HG02973 (cell line): Measurements from ENCODE around the gene RPRD2.
"Not testable (repeated sequence)": the region's sequence is repeated elsewhere in the genome, so short reads cannot be mapped to it uniquely, and the experiment has no call there.

Experiments used
- ATAC-seq: cut with Tn5 transposase; IDR thresholded peaks from one replicate; pipeline ENCODE4 v1.9.1; 2021; ENCODE audit warnings: moderate library complexity; ENCODE audit not compliant: unreplicated experiment

The RPRD2 gene

DNA sequence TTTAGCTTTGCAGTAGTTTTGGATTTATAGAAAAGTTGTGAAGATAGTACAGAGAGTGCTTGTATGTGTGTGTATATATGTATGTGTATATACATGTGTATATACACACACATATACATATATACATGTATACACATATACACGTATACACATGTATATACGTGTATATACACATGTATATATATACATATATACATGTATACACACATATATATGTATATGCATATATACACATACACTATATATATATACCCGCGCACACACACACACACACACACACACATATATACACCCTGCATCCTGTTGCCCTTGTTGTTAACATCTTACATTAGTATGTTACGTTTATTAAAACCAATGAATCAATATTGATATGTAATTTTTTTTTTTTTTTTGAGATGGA lies 24.3 kb downstream of the RPRD2 start:
- no peak for ATAC-seq

DNA sequence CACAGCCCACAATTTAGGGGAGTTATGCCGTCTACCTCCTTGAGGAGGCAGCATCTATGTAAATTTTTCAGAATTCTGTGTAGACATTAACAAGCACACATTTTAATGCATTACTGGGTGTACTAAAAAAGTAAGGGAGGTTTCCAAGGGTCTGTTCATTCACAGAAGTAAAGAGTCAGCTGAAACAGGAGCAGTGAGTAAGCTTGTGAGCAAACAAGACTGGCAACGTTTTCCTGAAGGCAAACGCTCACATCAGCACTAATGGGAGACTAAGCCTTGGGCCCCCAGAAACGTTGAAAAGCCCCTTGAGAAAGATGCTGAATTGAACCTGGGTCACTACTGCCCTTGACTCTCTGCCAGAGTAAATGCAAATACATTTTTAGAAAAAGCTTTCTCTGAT lies 25.7 kb downstream of the RPRD2 start:
- ATAC-seq: no peak

DNA sequence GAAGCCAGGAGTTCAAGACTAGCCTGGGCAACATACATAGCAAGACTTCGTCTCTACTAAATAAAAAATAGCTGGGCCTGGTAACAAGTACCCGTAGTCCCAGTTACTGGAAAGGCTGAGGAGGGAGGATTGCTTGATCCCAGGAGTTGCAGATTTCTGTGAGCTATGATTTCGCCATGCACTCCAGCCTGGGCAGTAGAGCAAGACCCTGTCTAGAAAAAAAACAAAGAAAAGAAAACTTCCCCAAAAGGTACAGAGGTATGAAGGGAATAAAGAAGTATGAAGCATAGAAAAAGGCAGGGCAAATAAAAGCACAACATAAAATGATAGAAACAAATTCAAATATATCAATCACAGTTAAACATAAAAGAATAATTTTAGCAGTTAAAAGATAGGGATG lies 28.7 kb downstream of the RPRD2 start:
- no peak for ATAC-seq

DNA sequence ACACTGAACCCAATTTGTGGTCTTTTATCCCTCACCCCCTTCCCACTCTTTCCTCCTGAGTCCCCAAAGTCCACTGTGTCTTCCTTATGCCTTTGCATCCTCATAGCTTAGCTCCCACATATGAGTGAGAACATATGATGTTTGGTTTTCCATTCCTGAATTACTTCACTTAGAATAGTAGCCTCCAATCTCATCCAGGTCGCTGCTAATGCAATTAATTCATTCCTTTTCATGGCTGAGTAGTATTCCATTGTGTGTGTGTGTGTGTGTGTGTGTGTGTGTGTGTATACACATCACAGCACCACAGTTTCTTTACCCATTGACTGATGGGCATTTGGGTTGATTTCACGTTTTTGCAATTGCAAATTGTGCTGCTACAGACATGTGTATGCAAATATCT lies 31.2 kb downstream of the RPRD2 start:
- not testable (repeated sequence) for ATAC-seq

DNA sequence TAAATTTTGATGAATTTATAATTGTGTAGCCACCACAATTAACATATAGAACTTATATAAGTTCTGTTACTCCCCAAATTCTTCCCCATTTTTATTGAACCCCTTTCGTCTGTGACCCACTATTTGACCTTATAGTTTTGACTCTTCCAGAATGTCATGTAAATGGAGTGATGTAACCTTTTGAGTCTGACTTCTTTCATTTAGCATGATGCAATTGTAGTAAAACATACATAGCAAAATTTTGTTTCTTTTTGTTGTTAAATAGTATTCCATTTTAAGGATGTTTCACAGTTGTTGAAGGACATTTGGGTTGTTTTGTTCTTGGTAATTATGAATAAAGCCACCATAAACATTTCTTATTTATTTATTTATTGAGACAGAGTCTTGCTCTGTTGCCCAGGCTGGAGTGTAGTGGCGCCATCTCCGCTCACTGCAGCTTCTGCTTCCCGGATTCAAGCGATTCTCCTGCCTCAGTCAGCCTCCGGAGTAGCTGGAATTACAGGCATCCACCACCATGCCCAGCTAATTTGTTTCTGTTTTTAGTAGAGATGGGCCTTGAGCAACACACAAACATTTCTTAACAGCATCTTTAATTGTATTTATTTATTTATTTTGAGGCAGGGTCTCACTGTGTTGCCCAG lies 33.6 kb downstream of the RPRD2 start:
- ATAC-seq: no peak

DNA sequence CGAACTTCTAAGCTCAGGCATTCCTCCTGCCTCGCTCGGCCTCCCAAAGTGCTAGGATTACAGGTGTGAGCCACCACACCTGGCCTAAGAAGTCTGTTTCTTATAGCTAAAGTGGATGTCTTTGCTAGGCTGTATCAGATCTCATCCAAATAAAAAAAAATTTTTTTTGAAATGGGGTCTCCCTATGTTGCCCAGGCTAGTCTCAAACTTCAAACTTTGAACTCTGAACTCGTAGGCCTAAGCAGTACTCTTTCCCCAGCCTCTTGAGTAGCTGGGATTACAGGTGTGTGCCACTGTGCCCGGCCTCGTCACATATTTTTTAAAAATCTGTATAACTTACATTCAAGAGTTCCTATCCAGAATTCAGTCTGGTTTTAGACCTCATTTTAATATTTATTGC lies 40.5 kb downstream of the RPRD2 start:
- no peak for ATAC-seq

DNA sequence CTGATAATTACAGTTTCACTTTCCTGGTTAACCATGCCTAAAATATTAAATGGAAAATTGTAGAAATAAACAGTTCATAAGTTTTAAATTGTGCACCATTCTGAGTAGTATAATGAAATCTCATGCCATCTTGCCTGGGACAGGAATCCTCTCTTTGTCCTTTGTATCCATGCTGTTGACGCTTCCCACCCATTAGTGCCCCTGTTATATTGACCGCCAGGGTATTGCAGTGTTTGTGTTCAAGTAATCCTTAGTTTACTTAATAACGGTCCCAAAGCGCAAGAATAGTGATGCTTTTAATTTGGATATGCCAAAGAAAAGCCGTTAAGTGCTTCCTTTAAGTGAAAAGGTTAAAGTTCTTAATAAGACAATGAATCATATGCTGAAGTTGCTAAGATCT lies 41.7 kb downstream of the RPRD2 start:
- no peak for ATAC-seq

DNA sequence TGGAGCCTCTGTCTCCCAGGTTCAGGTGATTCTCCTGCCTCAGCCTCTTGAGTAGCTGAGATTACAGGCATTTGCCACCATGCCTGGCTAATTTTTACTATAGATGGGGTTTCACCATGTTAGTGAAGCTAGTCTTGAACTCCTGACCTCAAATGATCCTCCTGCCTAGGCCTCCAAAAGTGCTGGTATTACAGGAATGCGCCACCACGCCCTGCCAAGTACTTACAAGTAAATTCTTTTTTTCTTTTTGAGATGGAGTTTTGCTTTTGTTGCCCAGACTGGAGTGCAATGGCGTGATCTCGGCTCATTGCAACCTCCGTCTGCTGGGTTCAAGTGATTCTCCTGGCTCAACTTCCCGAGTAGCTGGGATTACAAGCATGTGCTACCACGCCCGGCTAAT lies 42.5 kb downstream of the RPRD2 start:
- no peak for ATAC-seq

DNA sequence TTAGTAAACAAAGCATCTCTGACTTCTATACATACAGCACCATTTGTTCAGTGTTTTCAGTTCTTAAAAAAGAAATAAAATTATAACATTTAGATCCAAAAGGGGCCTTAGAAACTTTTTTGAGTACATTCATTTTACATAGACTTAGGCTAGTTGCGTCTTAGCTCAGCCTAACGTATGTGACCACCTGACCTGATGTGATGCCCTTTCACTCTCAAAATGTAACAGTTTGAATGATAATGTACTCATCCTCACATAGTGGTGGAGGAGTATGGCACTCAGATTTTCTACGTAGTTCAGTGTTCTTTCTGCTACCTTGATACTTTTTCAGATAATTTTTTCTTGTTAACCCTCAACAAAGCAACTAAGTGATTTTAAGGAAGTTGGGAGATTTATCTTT lies 43.4 kb downstream of the RPRD2 start:
- ATAC-seq: no peak

DNA sequence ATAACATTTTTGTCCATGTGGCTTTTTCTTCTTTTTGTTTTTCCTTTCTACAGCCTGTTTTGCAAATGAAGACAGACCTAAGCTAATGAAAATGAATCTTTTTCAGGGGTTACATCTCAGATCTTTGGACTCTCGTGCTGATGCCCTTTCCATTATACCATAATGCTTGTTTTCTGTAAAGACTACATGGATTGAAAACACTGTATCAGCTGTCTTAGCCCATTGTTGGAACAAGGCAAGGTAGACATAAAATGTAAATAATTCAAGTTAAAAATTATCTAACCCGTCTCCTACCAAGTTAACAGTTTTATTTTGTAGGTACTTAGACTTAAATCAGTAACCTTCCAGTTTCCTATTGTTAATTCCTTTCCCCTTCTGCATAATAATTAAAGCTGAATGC lies 44.9 kb downstream of the RPRD2 start:
- no peak for ATAC-seq

DNA sequence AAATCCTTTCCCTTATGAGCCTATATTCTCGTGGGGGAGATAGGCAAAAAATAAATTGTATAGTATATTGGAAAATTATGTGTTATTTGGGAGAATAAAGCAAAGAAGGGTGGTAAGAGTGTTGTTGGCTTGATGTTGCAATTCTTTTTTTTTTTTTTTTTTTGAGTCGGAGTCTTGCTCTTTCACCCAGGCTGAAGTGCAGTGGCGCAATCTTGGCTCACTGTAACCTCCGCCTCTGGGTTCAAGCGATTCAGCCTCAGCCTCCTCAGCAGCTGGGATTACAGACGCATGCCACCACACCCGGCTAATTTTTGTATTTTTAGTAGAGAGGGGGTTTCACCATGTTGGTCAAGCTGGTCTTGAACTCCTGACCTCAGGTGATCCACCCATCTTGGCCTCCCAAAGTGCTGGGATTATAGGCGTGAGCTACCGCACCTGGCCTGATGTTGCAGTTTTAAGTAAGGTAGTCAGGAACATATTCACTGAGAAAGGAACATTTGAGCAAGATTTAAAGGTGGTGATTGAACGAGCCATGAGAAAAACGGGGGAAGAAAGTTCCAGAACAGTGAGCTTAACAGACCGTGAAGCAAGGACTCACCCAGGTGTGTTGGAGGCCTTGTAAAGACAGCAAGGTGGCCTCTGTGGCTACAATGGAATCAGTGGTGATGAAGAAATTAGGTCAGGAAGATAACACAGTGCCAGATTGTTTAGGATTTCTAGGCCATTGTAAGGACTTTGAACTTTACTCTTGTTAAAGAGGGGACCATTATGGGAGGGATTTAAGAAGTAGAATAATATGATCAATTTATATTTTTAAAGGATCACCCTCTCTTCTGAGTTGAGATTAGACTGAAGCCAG lies 45.8 kb downstream of the RPRD2 start:
- ATAC-seq: no peak

DNA sequence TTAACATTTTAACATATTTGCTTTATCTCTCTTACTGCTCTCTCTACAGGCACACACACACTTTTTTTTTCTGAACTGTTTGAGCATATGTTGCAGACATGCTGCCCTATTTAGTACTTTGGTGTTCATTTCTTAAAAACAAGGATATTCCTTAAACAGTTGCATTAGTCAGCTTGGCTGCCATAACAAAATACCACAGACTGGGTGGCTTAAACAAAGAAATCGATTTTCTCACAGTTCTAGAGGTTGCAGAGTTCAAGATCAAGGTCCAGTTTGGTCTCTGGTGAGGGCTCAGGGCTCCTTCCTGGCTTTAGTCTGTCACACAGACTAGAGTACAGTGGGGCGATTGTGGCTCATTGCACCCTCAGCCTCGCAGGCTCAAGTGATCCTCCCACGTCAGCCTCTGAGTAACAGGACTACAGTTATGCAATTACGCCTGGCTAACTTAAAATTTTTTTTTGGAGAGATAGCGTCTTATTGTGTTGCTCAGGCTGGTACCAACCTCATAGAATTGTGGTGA lies 46.7 kb downstream of the RPRD2 start:
- ATAC-seq: no peak

DNA sequence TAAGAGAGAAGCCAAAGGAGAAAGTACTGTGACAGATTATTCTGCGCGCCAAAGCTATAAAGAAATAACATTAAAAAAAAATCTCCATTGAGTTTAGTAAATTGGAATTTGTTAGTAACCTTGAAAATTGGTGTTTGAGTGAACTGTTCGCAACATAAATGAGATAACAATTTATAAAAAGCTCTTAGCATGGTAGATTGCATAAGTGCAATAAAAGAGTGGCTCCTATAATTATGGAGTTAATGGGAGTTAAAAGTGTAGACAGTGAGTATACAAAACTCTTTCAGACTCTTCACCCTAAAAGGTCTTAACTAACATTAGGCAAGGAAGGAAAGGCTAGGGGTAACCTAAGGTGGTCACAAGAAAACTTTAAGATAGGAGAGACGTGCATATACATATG lies 50.6 kb downstream of the RPRD2 start:
- ATAC-seq: no peak

DNA sequence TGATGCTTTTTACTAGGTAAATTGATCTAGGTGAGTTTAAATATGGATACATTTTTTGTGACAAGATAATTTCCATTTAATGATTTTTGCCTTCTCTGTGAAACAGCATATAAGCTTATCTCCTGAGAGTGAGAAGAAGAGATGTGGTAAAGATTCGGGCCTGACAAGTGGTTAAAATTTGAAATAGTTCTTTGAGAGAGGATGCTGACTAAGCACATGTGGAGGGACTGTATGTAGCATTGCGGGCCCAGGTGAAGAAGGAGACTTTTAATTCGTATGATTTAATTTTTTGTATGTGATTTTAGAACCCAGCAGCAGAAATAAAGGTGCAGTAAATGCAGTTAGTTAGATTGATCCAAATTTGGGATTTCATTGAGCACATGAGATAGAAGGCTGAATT lies 51.9 kb downstream of the RPRD2 start:
- ATAC-seq: no peak

DNA sequence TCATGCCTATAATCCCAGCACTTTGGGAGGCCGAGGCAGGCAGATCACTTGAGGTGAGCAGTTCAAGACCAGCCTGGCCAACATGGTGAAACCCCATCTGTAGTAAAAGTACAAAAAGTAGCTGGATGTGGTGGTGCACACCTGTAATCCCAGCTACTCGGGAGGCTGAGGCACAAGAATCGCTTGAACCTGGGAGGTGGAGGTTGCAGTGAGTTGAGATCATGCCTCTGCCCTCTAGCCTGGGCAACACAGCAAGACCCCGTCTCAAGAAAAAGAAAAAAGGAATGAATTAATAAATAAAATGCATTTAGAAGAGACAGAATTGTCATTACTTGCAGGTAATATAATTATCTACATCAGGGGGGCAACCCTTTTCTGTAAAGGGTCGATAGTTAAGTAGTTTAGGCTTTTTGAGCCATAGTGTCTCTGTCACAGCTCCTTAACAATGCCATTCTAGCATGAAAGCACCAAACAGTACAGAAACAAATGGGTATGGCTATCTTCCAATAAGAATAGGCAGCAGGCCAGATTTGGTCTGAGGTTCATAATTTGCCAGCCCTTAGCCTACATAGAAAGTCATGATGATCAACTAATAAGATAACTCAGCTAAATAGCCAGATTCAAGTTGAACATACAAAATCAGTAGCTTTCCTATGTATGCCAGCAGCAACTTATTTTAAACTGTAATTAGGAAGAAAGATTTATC lies 56.8 kb downstream of the RPRD2 start:
- ATAC-seq: no peak

DNA sequence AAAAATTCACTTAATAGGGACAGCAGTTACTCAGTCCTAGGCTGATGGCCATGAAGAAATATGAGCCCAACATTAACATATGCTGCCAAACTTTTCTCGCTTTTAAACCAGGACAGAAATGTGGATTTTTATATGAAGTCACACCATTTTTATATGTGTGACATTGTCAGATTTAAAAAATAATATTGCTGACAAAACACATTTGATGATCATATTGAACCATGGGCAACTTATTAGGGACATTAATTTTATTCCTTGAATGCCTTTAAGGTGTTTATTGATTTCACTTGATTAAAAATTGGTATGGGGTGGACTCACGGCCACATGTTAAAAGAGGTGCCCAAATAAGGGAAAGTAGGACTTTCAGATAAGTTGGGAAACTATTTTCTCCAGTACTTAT lies 58.6 kb downstream of the RPRD2 start:
- ATAC-seq: no peak

DNA sequence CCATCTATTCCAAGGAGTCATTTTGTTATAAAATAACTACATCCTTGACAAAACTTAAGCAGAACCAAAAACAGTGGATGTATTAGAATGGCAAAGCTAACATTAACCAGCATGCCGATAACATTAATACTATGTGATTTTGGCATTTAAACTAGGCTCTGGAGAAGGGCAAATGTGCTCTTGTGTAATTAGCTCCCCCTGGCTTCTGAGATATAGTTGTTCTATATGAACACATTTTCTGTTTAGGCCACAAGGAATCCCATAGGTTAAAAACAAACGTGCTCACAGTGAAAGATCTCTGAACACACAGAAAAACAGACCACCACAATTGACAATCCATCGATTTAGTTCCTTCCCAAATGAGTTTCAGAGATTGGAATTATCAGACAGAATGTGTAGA lies 65.9 kb downstream of the RPRD2 start:
- ATAC-seq: no peak

DNA sequence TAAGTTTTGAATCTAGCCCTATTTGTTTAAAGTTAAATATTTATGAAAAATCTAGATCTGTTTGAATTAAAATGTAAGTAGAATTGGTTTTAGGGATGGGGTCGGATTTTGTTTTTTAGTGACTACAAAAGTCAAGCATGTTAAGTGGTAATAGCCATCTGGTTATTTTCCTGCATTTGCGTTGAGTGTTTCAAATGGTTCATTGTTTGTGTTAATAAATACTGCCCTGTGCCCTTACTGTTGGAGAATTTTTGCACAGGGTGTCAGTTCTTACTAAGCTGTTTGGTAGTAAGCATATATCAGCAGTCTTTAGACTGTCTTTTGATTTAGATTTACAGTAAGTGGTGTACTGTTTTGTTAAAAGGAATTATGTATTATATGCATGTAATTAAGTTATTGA lies 77.2 kb downstream of the RPRD2 start:
- ATAC-seq: no peak

DNA sequence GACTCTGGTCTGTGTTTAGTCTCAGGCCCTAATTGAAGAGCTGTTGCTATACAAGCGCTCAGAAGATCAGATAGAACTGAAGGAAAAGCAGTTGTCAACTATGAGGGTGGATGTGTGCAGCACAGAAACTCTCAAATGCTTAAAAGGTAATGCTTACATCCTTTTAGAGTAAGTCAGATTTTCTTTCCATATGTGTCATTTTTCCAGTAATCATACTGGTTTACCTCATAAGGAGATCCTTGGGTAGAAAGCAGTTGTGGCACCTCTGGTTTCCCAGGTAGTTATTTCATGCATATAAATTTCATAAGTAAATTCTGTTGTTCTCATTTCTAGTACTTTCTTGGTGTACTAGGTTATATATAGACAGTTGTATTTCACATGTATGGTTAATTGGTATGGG lies 80.3 kb downstream of the RPRD2 start:
- ATAC-seq: no peak

DNA sequence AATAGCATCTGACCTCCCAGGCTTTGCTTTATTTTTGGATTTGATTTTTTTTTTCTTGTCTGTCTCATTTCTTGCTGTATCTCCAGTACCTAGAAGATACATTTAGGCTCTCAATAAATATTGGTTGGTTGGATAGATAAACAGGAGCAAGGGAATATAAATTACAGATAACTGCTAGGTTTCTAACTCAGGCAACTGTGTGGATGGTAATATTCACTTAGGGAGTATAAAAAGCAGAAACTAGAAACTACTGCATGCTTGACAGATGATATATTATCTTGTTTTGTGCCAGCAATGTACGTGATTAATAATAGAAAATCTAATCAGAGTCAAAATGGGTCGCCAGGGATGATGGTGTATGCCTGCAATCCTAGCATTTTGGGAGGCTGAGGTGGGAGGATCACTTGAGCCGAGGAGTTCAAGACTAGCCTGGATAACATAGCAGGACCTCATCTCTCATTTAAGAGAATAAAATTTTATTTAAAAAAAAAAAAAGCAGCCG lies 92.2 kb downstream of the RPRD2 start:
- ATAC-seq: no peak

DNA sequence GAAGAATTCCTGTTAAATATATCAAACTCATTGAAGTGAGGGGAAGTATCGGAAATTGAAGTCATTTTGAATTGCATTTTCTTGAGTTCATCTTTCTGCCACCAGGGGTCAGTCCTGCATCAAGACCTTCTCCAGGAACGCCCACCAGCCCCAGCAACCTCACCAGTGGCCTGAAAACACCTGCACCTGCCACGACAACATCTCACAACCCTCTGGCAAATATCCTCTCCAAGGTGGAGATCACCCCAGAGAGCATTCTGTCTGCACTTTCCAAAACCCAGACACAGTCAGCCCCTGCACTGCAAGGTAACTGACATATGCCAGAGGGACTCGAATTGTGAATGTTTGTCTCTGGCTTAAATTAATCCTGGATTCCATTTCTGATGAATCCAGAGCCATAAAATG lies 100.5 kb downstream of the RPRD2 start:
- no peak for ATAC-seq

DNA sequence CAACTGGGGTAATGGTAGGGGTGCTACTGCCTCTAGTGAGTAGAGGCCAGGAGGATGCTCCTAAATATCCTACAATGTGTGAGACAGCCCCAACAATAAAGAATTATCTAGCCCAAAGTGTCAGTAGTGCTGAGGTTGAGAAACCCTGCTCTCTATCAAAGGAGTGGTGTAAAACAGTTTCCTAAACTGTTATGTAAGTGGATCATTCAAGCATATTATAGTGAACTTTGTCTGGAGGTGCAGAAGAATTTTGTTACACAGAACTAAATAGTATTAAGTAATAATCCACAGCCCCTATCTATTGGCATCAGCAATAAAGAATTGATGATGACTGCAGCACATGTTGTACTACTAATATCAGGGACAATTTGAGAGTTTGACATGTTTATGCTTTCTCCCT lies 103.0 kb downstream of the RPRD2 start:
- ATAC-seq: no peak
